Measurements from ENCODE around the gene SENP3.

Gene SENP3

DNA sequence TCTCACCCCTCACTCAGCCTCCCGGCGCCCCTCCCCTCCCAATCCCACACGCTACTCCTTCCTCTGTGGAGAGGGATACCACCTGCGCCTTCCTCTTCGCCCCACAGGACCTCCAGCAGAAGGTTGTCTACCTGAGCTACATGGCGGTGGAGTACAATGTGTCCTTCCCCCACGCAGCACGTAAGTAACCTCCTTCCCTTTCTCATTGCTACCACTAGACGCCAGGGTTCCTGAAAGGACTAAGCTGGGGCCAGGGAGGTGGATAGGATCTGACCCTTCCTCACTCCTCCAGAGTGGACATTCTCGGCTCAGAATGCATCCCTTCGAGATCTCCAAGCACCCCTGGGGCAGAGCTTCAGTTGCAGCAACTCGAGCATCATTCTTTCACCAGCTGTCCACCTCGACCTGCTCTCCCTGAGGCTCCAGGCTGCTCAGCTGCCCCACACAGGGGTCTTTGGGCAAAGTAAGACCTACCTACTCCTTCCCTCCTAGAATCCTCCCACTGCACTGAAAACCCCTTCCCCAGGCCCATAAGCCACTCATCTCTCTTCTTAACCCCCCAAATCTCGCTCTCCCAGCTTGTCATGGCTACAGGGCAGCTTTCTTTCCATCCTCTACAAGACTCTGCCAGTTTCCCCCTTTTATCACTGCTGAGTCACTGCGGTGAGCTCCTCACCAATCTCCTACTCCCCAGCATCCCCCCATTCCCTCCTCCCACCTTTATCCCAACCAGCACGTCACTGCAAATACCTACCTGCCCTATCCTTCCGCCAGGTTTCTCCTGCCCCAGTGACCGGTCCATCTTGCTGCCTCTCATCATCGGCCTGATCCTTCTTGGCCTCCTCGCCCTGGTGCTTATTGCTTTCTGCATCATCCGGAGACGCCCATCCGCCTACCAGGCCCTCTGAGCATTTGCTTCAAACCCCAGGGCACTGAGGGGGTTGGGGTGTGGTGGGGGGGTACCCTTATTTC lies 19.2 kb downstream of the SENP3 start:
- Histone ChIP-seq H3K9ac (ENCODE audit: low read depth, low read length) (no peak overlapping the region), H3K4me2 (ENCODE audit: low read length) (no peak overlapping the region), H3K9me3 (replicated peaks; ENCODE audit: low read length) (no peaks in the 10 kb centered on the region), H3K27me3 (ENCODE audit: control insufficient read depth, insufficient read depth, low read length) (no peaks in the 10 kb centered on the region), H3K4me3 (ENCODE audit: low read length) (no peak overlapping the region), H3K36me3 (ENCODE audit: insufficient read depth, low read length) (peaks cover 42% of the 10 kb centered on the region), H3K4me1 (ENCODE audit: control insufficient read depth, insufficient read depth, low read length) (peaks cover 65% of the 10 kb centered on the region)

DNA sequence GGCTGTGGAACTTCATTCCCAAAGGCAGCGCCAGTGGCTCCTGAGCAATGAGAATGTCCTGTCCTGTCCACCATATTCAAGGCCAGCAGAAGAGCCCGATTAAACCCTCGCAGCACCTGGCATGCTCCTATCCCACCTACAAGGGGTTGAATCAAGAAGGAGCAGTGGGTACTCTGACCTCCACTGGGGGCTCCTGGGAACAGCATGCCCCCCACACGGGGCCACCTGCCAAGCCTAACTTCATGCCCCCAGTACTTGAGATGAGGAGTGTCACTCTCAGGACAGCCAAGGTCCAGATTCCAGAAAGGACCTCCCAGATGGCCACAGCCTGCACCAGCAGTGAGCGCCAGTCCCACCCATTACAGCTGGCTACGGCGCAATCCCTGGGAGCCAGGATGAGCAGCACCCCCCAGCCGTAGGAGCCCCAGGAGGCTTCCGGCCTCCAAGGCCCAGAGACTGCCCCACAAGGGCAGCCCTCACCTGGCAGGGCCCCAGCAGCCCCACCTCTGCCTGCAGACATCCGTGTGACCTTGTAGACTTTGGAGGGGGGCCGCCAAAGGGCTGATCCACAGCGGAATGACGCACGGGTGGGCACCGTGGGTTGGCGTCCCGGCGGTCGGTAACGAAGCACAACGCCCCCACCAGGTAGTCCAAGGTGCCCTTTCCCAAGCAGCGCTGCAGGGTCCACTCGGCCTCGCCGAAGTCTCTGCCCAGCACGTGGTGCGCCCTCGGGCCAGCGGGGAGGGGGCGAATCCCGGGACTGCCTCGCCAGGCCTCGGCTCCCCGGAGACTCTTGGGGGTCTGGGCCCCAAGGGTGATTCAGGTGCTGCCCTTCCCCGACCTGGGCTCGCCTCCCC lies 20.9 kb downstream of the SENP3 start:
- H3K9ac ChIP-seq (ENCODE audit: low read depth, low read length), result peak overlapping the region; percentile 97
- peaks cover 62% of the 10 kb centered on the region for H3K4me1 ChIP-seq (ENCODE audit: control insufficient read depth, insufficient read depth, low read length)
- peak overlapping the region; percentile 72 for H3K4me2 ChIP-seq (ENCODE audit: low read length)

DNA sequence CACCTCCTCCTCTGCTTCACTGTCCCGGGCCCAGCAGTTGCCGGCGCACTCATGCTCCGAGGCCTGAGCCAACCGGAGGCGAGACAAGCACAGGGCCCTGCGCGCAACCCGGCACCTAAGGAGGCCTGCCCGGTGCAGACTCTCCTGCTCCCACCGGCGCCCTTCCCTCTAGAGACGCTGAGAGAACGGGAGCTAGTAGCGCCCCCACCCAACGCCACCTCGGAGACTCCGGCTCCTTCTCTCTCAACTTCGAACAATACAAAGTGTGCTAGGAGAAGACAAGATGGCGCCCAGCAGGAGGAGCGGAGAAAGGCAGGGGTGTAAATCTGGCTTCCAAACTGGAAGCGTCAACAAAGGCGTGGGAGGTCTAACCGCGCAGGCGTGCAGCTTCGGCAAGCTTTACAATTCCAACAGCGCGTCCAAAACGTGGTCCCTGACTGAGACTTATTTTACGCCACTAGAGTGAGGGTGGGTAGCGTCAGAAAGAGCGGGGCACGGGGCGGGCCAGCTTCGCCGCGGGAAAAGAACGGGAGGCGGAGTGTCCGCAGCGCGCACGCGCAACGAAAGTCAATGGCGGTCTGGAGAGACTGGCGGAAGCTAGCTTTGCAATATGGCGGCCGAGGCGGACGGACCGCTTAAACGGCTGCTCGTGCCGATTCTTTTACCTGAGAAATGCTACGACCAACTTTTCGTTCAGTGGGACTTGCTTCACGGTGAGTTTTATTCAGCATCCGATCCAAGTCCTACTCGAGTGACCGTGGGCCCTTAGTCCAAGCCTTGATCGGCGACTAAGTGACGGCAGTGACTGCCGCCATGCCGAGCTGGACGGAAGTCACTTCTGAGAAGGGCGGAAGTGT lies 21.8 kb downstream of the SENP3 start, which contains the start of gene MPDU1:
Gene MPDU1, plus strand, starts transcription at position 600 of the 857 bp plus-strand sequence. Its CDS starts 11 bp downstream, at position 611.
- H3K4me3 ChIP-seq (ENCODE audit: low read length), result peak within 1 kb of the TSS; percentile 89
- no peaks in the 10 kb centered on the region for H3K27me3 ChIP-seq (ENCODE audit: control insufficient read depth, insufficient read depth, low read length)
- H3K9ac ChIP-seq (ENCODE audit: low read depth, low read length), result peak within 1 kb of the TSS; percentile 97
- H3K36me3 ChIP-seq (ENCODE audit: insufficient read depth, low read length), result peaks cover 19% of the 10 kb centered on the region
- H3K9me3 ChIP-seq (replicated peaks; ENCODE audit: low read length), result no peaks in the 10 kb centered on the region
- peaks cover 63% of the 10 kb centered on the region for H3K4me1 ChIP-seq (ENCODE audit: control insufficient read depth, insufficient read depth, low read length)
- H3K4me2 ChIP-seq (ENCODE audit: low read length), result peak within 1 kb of the TSS; percentile 92

More for the DNA sequence above, 20.9 kb downstream of the SENP3 start:
- H3K9me3 ChIP-seq (replicated peaks; ENCODE audit: low read length), result no peaks in the 10 kb centered on the region
- H3K4me3 ChIP-seq (ENCODE audit: low read length), result peak overlapping the region; percentile 89
- H3K36me3 ChIP-seq (ENCODE audit: insufficient read depth, low read length), result peaks cover 24% of the 10 kb centered on the region
- H3K27me3 ChIP-seq (ENCODE audit: control insufficient read depth, insufficient read depth, low read length), result no peaks in the 10 kb centered on the region

DNA sequence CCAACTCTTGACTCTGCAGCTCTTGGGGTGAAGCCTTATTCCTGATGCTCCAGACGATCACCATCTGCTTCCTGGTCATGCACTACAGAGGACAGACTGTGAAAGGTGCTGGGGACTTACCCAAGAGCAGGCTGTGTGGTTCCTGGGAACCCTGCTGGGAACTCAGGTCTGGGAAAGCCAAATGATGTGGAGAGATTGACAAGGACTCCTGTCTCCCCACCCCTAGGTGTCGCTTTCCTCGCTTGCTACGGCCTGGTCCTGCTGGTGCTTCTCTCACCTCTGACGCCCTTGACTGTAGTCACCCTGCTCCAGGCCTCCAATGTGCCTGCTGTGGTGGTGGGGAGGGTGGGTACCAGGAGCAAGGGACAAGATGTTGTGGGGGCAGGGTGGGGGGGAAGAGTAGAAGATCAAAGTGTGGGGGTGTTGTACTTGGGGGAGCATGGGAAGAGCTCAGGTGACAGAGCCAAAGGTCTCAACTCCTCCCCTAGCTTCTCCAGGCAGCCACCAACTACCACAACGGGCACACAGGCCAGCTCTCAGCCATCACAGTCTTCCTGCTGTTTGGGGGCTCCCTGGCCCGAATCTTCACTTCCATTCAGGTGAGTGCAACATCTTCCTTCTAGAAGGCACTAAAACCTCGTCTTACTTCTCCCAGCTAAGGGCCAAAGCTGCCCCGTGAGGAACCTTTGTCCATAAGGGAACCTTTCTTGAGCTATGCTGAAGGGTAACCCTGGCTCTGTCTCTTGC lies 25.1 kb downstream of the SENP3 start:
- Histone ChIP-seq H3K36me3 (ENCODE audit: insufficient read depth, low read length) (peaks cover 24% of the 10 kb centered on the region), H3K9ac (ENCODE audit: low read depth, low read length) (no peak overlapping the region), H3K9me3 (replicated peaks; ENCODE audit: low read length) (no peaks in the 10 kb centered on the region), H3K4me3 (ENCODE audit: low read length) (no peak overlapping the region), H3K4me1 (ENCODE audit: control insufficient read depth, insufficient read depth, low read length) (peaks cover 68% of the 10 kb centered on the region), H3K4me2 (ENCODE audit: low read length) (no peak overlapping the region), H3K27me3 (ENCODE audit: control insufficient read depth, insufficient read depth, low read length) (no peaks in the 10 kb centered on the region)

DNA sequence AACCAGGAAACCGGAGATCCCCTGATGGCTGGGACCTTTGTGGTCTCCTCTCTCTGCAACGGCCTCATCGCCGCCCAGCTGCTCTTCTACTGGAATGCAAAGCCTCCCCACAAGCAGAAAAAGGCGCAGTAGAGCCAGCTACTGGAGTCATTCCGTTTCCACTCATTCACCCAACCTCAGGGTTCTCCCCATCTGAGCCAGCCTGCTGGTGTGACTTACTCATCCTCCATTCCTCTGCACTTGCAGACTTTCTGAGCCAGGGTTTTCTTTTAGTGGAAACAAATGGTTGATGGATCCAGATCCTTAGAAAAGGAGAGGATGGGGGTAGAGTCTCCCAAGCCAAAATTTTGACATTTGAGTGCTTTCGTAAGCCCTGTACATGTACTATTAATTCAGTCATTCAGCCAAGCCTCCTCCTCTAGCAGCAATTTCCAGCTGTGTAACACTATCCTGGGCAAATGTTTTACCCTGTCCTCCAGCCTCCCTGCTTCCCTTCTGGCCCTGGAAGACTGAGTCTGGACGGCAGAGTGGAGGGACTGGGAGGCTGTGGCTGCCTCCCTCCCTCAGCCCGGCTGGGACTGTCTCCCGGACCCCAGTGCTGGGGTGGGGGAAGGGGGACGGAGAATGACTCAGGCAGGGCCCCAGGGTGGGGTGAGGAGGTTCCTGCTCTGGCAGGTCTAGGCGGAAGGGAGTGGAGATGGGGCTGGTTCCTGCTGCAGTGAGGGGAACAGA lies 25.9 kb downstream of the SENP3 start:
- Histone ChIP-seq H3K27me3 (ENCODE audit: control insufficient read depth, insufficient read depth, low read length) (no peaks in the 10 kb centered on the region), H3K9ac (ENCODE audit: low read depth, low read length) (peak overlapping the region; percentile 14), H3K9me3 (replicated peaks; ENCODE audit: low read length) (no peaks in the 10 kb centered on the region), H3K4me3 (ENCODE audit: low read length) (no peak overlapping the region), H3K4me1 (ENCODE audit: control insufficient read depth, insufficient read depth, low read length) (peaks cover 60% of the 10 kb centered on the region), H3K36me3 (ENCODE audit: insufficient read depth, low read length) (peaks cover 28% of the 10 kb centered on the region), H3K4me2 (ENCODE audit: low read length) (peak overlapping the region; percentile 26)

DNA sequence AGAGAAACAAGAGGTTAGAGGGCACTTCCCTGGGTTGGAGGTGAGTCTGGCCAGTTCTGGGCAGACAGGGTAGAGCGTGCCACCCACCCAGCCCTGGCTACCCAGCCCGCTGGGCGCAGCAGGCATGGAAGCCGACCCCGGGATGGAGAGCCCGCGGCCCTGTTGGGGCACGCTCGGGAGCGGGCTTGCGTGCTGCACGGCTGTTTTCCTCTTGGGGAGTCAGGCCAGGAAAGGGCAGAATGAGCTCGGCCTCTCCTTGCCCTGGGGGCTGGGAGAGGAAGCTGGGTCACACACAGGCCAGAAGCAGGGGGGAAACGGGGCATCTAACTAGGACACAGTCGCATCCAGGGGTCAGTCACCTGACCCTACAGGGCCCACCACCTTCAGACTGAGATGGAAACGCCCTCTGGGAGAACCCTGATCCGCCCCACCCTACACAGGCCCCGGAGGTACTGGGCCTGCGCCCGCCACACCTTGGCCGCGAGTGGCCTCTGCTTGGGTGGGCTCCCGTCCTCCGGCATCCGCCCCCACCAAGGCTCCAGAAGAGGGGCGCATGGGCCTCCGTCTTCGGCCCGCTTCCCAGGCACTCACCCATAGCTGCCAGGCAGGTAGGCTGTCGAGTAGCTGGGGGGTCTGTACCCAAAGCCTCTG lies 27.0 kb downstream of the SENP3 start:
- Histone ChIP-seq H3K4me1 (ENCODE audit: control insufficient read depth, insufficient read depth, low read length) (peaks cover 51% of the 10 kb centered on the region), H3K27me3 (ENCODE audit: control insufficient read depth, insufficient read depth, low read length) (no peaks in the 10 kb centered on the region), H3K9me3 (replicated peaks; ENCODE audit: low read length) (no peaks in the 10 kb centered on the region), H3K4me2 (ENCODE audit: low read length) (peak overlapping the region; percentile 58), H3K36me3 (ENCODE audit: insufficient read depth, low read length) (peaks cover 39% of the 10 kb centered on the region), H3K9ac (ENCODE audit: low read depth, low read length) (peak overlapping the region; percentile 49), H3K4me3 (ENCODE audit: low read length) (peak overlapping the region; percentile 52)

DNA sequence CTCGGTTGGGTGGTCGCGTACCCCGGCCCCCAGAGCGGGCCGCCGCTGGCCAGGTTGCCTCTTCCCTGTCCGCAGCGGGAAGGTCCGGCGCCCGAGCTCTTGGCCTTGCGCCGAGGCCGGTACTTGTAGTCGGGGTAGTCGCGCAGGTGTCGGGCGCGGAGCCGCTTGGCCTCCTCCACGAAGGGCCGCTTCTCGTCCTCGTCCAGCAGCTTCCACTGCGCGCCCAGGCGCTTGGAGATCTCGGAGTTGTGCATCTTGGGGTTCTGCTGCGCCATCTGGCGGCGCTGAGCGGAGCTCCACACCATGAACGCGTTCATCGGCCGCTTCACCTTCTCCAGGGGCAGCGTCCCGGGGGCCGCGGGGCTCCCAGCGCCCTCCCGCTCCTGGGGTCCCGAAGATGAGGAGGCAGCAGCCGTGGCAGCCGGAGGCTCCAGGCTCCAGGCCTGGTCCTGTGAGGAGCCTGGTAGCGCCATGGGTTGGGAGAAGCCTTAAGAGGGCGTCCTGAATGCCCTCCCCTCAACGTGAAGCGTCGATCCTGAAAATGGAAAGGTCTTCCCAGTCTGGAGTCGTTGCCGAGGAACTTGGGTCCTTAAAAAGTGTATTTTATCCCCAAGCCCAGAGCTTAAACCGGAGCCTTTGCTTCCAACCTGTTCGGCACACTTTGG lies 27.6 kb downstream of the SENP3 start:
- Histone ChIP-seq H3K4me1 (ENCODE audit: control insufficient read depth, insufficient read depth, low read length) (peaks cover 49% of the 10 kb centered on the region), H3K9ac (ENCODE audit: low read depth, low read length) (peak overlapping the region; percentile 49), H3K27me3 (ENCODE audit: control insufficient read depth, insufficient read depth, low read length) (no peaks in the 10 kb centered on the region), H3K4me2 (ENCODE audit: low read length) (peak overlapping the region; percentile 58), H3K4me3 (ENCODE audit: low read length) (peak overlapping the region; percentile 52), H3K9me3 (replicated peaks; ENCODE audit: low read length) (no peaks in the 10 kb centered on the region), H3K36me3 (ENCODE audit: insufficient read depth, low read length) (peaks cover 45% of the 10 kb centered on the region)

DNA sequence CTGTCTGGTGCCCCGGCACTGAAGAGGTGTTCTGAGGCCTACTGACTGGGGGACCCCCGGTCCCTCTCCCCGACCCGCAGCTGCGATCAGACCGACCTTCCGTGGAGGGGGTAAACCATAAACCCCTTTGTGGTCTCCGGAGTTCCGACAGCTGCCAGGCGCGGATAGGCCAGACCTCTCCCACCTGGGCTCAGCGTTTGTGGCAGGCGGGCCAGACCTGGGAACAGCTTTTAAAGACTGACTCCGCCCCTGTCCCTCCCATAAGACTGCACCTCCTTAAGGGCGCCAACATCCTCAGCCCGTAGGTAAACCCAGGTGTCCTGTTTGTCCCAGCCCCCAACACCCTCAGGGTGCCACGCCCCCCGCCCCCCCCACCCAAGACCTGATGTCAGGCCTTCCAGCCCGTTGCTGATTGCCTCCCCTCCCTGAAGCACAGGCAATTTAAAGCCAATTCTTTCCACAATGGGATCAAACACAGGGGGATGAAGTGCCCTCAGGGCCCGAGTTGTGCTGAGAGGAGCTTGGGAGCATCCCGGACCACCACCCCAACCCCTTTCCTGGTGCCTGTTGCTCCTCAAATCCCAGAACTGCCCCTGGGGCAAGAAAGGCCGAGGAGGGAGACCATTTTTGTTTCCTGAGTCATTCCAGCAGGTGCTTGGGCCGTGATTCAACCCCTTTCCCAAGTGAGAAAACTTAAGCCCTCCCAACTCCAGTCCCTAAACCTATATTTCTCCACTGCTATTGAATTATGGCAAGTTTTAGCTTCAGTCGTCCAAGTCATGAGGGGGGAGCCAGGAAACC lies 28.4 kb downstream of the SENP3 start, which contains the start of gene SOX15:
Gene SOX15, minus strand, starts transcription at position 204 of the 801 bp plus-strand sequence. CDS start 418 bp downstream, outside the sequence.
- H3K9ac ChIP-seq (ENCODE audit: low read depth, low read length), result peak within 1 kb of the TSS; percentile 49

More for the DNA sequence above, 28.4 kb downstream of the SENP3 start, which contains the start of gene SOX15:
- Histone ChIP-seq H3K9me3 (replicated peaks; ENCODE audit: low read length) (no peaks in the 10 kb centered on the region), H3K27me3 (ENCODE audit: control insufficient read depth, insufficient read depth, low read length) (no peaks in the 10 kb centered on the region), H3K4me2 (ENCODE audit: low read length) (peak within 1 kb of the TSS; percentile 58), H3K4me1 (ENCODE audit: control insufficient read depth, insufficient read depth, low read length) (peaks cover 46% of the 10 kb centered on the region), H3K36me3 (ENCODE audit: insufficient read depth, low read length) (peaks cover 53% of the 10 kb centered on the region), H3K4me3 (ENCODE audit: low read length) (peak within 1 kb of the TSS; percentile 52)
